SK-N-SH treated with all-trans-retinoic acid at 6 μM for 48 hours (cell line): ENCODE data around the gene ZNF322.

ENCODE experiments used
- ATAC-seq: fragments of 200-7000 bp; cut with Tn5 transposase; 3 replicates; pipeline ENCODE4 v1.9.1; 2020; ENCODE audit warnings: mild to moderate bottlenecking, moderate library complexity
- BACH2 ChIP-seq: fragments of 250-450 bp; sonication (Bioruptor Pico); IDR thresholded peaks from 2 replicates; pipeline ENCODE4 v1.9.0; 2021; ENCODE audit warnings: mild to moderate bottlenecking, borderline replicate concordance
- CSDC2 ChIP-seq: fragments of 250-450 bp; sonication (Bioruptor Pico); IDR thresholded peaks from 2 replicates; pipeline ENCODE4 v1.5.0; 2020; ENCODE audit warnings: mild to moderate bottlenecking, moderate library complexity
- ESRRG ChIP-seq: fragments of 250-450 bp; sonication (Bioruptor Pico); IDR thresholded peaks from 2 replicates; pipeline ENCODE4 v1.6.1; 2021; ENCODE audit warnings: mild to moderate bottlenecking
- ISL1 ChIP-seq: fragments of 250-450 bp; sonication (Bioruptor Pico); IDR thresholded peaks from 2 replicates; pipeline ENCODE4 v2.1.2; 2022; ENCODE audit warnings: mild to moderate bottlenecking, moderate library complexity
- OSR1 ChIP-seq: fragments of 250-450 bp; sonication (Bioruptor Pico); IDR thresholded peaks from 2 replicates; pipeline ENCODE4 v1.8.0; 2022; ENCODE audit warnings: moderate library complexity, mild to moderate bottlenecking, inconsistent platforms
- PATZ1 ChIP-seq: fragments of 250-450 bp; sonication (Bioruptor Pico); IDR thresholded peaks from 2 replicates; pipeline ENCODE4 v1.8.0; 2020; ENCODE audit warnings: mild to moderate bottlenecking, moderate library complexity, borderline replicate concordance
- SNAI2 ChIP-seq: fragments of 250-450 bp; sonication (Bioruptor Pico); IDR thresholded peaks from 2 replicates; pipeline ENCODE4 v1.5.0; 2020; ENCODE audit warnings: mild to moderate bottlenecking, moderate library complexity
- TCF4 ChIP-seq: fragments of 250-450 bp; sonication (Bioruptor Pico); IDR thresholded peaks from 2 replicates; pipeline ENCODE4 v1.8.0; 2021; ENCODE audit warnings: mild to moderate bottlenecking, moderate library complexity, borderline replicate concordance
- TOX ChIP-seq: fragments of 250-450 bp; sonication (Bioruptor Pico); IDR thresholded peaks from 2 replicates; pipeline ENCODE4 v1.8.0; 2021; ENCODE audit warnings: mild to moderate bottlenecking, moderate library complexity, borderline replicate concordance
- ZC3H10 ChIP-seq: fragments of 250-450 bp; sonication (Bioruptor Pico); IDR thresholded peaks from 2 replicates; pipeline ENCODE4 v1.5.1; 2021; ENCODE audit warnings: mild to moderate bottlenecking, moderate library complexity
- ZFP3 ChIP-seq: fragments of 250-450 bp; sonication (Bioruptor Pico); IDR thresholded peaks from 2 replicates; pipeline ENCODE4 v1.5.0; 2020; ENCODE audit warnings: mild to moderate bottlenecking, moderate library complexity
- ZFP30 ChIP-seq: fragments of 450-650 bp; formaldehyde crosslinking; IDR thresholded peaks from 2 replicates; pipeline ENCODE4 v1.5.0; 2022; ENCODE audit warnings: mild to moderate bottlenecking, moderate library complexity
- ZNF8 ChIP-seq: fragments of 450-650 bp; formaldehyde crosslinking; IDR thresholded peaks from 2 replicates; pipeline ENCODE4 v1.5.0; 2020; ENCODE audit warnings: mild to moderate bottlenecking, moderate library complexity
- TF ChIP-seq, protein P1 (sequence below): fragments of 250-450 bp; sonication (Bioruptor Pico); IDR thresholded peaks from 2 replicates; pipeline ENCODE4 v1.8.0; 2021; ENCODE audit warnings: low read depth, mild to moderate bottlenecking, moderate library complexity, borderline replicate concordance
- TF ChIP-seq, protein P2 (sequence below): fragments of 250-450 bp; sonication (Bioruptor Pico); IDR thresholded peaks from 2 replicates; pipeline ENCODE4 v1.5.0; 2020; ENCODE audit warnings: mild to moderate bottlenecking, moderate library complexity
- TF ChIP-seq, protein P3 (sequence below): fragments of 250-450 bp; sonication (Bioruptor Pico); IDR thresholded peaks from 2 replicates; pipeline ENCODE4 v1.5.1; 2020; ENCODE audit warnings: low read depth, mild to moderate bottlenecking, moderate library complexity
- TF ChIP-seq, protein P4 (sequence below): fragments of 250-450 bp; sonication (Bioruptor Pico); IDR thresholded peaks from 2 replicates; pipeline ENCODE4 v1.5.1; 2021; ENCODE audit warnings: mild to moderate bottlenecking, moderate library complexity

The ZNF322 gene

DNA sequence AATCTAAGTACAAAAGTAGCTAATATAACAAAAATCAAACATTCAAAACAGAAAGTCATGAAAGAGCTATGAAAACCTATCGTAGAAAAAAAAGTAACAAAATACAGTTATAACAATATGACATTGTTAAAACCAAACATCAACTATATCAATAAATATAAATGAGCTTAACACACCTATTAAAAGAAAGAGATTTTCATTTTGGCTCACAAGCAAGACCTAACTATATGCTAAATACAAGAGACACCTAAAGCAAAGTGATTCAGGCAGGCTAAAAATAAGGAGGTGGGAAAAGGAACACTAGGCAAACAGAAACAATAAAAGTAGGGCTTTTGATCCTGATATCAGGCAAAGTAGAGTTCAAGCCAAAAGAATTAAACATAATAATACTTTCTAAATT is 13.5 kb downstream of the ZNF322 start (continued):
- TF ChIP-seq TCF4 (CRISPR knock-in tag) (no peak), TOX (CRISPR knock-in tag) (no peak), PATZ1 (CRISPR knock-in tag) (no peak)

DNA sequence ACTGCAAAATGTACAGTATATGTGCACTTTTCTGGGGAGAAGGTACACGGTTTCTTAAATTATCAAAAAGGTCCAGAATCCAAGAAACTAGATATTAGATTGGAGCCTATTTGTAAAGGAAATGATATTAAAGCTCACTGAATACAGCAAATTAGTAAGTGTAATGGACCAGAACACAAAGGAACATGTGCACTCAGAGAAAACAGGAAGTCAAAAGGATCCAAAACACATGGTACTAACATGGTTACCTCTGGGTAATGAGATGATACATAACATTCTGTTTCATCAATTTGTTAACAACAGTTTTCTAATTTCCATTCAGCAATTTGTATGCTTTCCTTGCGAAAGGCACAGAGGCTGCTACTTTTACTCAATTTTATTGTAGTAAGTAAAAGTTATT is 18.7 kb downstream of the ZNF322 start:
- TF ChIP-seq BACH2: no peak
- TF ChIP-seq ZNF8 (CRISPR knock-in tag): no peak
- no peak for TF ChIP-seq OSR1 (CRISPR knock-in tag)
- TF ChIP-seq, protein P1, sequence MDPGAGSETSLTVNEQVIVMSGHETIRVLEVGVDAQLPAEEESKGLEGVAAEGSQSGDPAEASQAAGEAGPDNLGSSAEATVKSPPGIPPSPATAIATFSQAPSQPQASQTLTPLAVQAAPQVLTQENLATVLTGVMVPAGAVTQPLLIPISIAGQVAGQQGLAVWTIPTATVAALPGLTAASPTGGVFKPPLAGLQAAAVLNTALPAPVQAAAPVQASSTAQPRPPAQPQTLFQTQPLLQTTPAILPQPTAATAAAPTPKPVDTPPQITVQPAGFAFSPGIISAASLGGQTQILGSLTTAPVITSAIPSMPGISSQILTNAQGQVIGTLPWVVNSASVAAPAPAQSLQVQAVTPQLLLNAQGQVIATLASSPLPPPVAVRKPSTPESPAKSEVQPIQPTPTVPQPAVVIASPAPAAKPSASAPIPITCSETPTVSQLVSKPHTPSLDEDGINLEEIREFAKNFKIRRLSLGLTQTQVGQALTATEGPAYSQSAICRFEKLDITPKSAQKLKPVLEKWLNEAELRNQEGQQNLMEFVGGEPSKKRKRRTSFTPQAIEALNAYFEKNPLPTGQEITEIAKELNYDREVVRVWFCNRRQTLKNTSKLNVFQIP (CRISPR knock-in tag): no peak
- no peak for TF ChIP-seq CSDC2 (CRISPR knock-in tag)
- no peak for TF ChIP-seq ESRRG (CRISPR knock-in tag)
- TF ChIP-seq, protein P2, sequence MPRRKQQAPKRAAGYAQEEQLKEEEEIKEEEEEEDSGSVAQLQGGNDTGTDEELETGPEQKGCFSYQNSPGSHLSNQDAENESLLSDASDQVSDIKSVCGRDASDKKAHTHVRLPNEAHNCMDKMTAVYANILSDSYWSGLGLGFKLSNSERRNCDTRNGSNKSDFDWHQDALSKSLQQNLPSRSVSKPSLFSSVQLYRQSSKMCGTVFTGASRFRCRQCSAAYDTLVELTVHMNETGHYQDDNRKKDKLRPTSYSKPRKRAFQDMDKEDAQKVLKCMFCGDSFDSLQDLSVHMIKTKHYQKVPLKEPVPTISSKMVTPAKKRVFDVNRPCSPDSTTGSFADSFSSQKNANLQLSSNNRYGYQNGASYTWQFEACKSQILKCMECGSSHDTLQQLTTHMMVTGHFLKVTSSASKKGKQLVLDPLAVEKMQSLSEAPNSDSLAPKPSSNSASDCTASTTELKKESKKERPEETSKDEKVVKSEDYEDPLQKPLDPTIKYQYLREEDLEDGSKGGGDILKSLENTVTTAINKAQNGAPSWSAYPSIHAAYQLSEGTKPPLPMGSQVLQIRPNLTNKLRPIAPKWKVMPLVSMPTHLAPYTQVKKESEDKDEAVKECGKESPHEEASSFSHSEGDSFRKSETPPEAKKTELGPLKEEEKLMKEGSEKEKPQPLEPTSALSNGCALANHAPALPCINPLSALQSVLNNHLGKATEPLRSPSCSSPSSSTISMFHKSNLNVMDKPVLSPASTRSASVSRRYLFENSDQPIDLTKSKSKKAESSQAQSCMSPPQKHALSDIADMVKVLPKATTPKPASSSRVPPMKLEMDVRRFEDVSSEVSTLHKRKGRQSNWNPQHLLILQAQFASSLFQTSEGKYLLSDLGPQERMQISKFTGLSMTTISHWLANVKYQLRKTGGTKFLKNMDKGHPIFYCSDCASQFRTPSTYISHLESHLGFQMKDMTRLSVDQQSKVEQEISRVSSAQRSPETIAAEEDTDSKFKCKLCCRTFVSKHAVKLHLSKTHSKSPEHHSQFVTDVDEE (CRISPR knock-in tag): no peak
- no peak for TF ChIP-seq ZC3H10 (CRISPR knock-in tag)
- TF ChIP-seq TCF4 (CRISPR knock-in tag): no peak
- TF ChIP-seq, protein P3, sequence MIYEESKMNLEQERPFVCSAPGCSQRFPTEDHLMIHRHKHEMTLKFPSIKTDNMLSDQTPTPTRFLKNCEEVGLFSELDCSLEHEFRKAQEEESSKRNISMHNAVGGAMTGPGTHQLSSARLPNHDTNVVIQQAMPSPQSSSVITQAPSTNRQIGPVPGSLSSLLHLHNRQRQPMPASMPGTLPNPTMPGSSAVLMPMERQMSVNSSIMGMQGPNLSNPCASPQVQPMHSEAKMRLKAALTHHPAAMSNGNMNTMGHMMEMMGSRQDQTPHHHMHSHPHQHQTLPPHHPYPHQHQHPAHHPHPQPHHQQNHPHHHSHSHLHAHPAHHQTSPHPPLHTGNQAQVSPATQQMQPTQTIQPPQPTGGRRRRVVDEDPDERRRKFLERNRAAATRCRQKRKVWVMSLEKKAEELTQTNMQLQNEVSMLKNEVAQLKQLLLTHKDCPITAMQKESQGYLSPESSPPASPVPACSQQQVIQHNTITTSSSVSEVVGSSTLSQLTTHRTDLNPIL (CRISPR knock-in tag): no peak
- no peak for TF ChIP-seq SNAI2
- TF ChIP-seq ZFP3 (CRISPR knock-in tag): no peak
- no peak for TF ChIP-seq ISL1
- TF ChIP-seq, protein P4, sequence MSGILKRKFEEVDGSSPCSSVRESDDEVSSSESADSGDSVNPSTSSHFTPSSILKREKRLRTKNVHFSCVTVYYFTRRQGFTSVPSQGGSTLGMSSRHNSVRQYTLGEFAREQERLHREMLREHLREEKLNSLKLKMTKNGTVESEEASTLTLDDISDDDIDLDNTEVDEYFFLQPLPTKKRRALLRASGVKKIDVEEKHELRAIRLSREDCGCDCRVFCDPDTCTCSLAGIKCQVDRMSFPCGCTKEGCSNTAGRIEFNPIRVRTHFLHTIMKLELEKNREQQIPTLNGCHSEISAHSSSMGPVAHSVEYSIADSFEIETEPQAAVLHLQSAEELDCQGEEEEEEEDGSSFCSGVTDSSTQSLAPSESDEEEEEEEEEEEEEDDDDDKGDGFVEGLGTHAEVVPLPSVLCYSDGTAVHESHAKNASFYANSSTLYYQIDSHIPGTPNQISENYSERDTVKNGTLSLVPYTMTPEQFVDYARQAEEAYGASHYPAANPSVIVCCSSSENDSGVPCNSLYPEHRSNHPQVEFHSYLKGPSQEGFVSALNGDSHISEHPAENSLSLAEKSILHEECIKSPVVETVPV: no peak
- ATAC-seq: no peak

- TF ChIP-seq, protein P4: no peak
- TF ChIP-seq ZNF8 (CRISPR knock-in tag) (no peak), ZFP3 (CRISPR knock-in tag) (no peak), ZC3H10 (CRISPR knock-in tag) (no peak), ZFP30 (CRISPR knock-in tag) (no peak), OSR1 (CRISPR knock-in tag) (no peak)
- TF ChIP-seq, protein P1 (CRISPR knock-in tag): no peak
- ATAC-seq: no peak
These were observed 30.2 kb downstream of the ZNF322 start for GRCh38 chr6:26629359-26629758.
